A549 (cell line): ENCODE measurements around the gene PHTF2. TPM values are rescaled to one million over a fixed set of nuclear protein-coding genes. Genes with fewer than 3 reads are reported as not detected.

Source experiments
- ATAC-seq, 2 experiments: fragments of 200-7000 bp in 1 of 2; fragments of >200 bp in 1 of 2; cut with Nextera tagmentation in 1 of 2; cut with Tn5 transposase in 1 of 2; 3 replicates each; pipeline versions ENCODE4 v1.8.0 to v1.9.1; 2018 to 2020; ENCODE audit warnings: mild to moderate bottlenecking in 1 of 2, moderate library complexity in 1 of 2
- CTCF ChIA-PET: fragments of 300-600 bp; sonication (Branson Sonifier 250); formaldehyde crosslinking; extraction: SDS; loops from one replicate; lab custom pipeline; 2021; ENCODE audit warnings: antibody characterized with exemption, inconsistent platforms; lab: Yijun Ruan, JAX
- POLR2A ChIA-PET: fragments of 350-600 bp; formaldehyde crosslinking; extraction: SDS; loops from one replicate; lab custom pipeline; 2021; ENCODE audit warnings: antibody characterized with exemption, inconsistent platforms; lab: Yijun Ruan, JAX
- DNase-seq, 2 experiments: peaks; one replicate each; pipeline versions ENCODE4 v3.0.0 to v3.0.0-alpha.2; 2011 to 2016; ENCODE audit warnings: low read depth in 1 of 2, low spot score in 1 of 2
- FAIRE-seq: peaks from 2 replicates; lab custom pipeline; 2011; peaks lifted over from hg19 to GRCh38; lab: Jason Lieb, UNC
- H3K27ac ChIP-seq, 2 experiments: fragments of >200 bp; sonication (Bioruptor Twin); formaldehyde crosslinking; 3 replicates each; pipeline ENCODE4 v1.5.1; 2016 to 2017
- H3K4me1 ChIP-seq: fragments of >200 bp; sonication (Bioruptor Twin); formaldehyde crosslinking; 3 replicates; pipeline ENCODE4 v1.6.1; 2016
- H3K4me2 ChIP-seq: fragments of >200 bp; sonication (Bioruptor Twin); formaldehyde crosslinking; 3 replicates; pipeline ENCODE4 v1.6.1; 2016
- H3K4me3 ChIP-seq: fragments of >200 bp; sonication (Bioruptor Twin); formaldehyde crosslinking; 3 replicates; pipeline ENCODE4 v1.5.1; 2016
- H3K9me3 ChIP-seq: fragments of >200 bp; sonication (Bioruptor Twin); formaldehyde crosslinking; 3 replicates; pipeline ENCODE4 v1.6.1; 2016
- CBX8 ChIP-seq: fragments of 200-600 bp; sonication (generic); IDR thresholded peaks from 2 replicates; pipeline ENCODE4 v1.6.1; 2016
- EHF ChIP-seq: fragments of 250-450 bp; sonication (Bioruptor Pico); IDR thresholded peaks from 2 replicates; pipeline ENCODE4 v1.5.0; 2020; ENCODE audit warnings: mild to moderate bottlenecking
- EP300 ChIP-seq, 2 experiments: fragments of >200 bp; sonication (Bioruptor Twin); formaldehyde crosslinking; IDR thresholded peaks; 2 replicates in 1 of 2; 3 replicates in 1 of 2; pipeline ENCODE4 v1.6.1; 2016 to 2017
- FOSB ChIP-seq: fragments of 250-450 bp; sonication (Bioruptor Pico); IDR thresholded peaks from 2 replicates; pipeline ENCODE4 v1.5.0; 2020; ENCODE audit warnings: mild to moderate bottlenecking, moderate library complexity
- FOXS1 ChIP-seq: fragments of 250-450 bp; sonication (Bioruptor Pico); IDR thresholded peaks from 2 replicates; pipeline ENCODE4 v1.5.0; 2020; ENCODE audit warnings: mild to moderate bottlenecking, moderate library complexity
- GATA3 ChIP-seq: IDR thresholded peaks from 2 replicates; pipeline ENCODE4 v1.6.1; 2012; ENCODE audit warnings: borderline replicate concordance
- HDAC2 ChIP-seq: fragments of 200-600 bp; sonication (generic); IDR thresholded peaks from 2 replicates; pipeline ENCODE4 v1.6.1; 2016
- HOXB13 ChIP-seq: fragments of 250-450 bp; sonication (Bioruptor Pico); IDR thresholded peaks from 2 replicates; pipeline ENCODE4 v1.5.0; 2020; ENCODE audit warnings: low read depth, mild to moderate bottlenecking, moderate library complexity
- HOXB5 ChIP-seq: fragments of 250-450 bp; sonication (Bioruptor Pico); IDR thresholded peaks from 2 replicates; pipeline ENCODE4 v1.5.0; 2020; ENCODE audit warnings: mild to moderate bottlenecking, moderate library complexity
- JUNB ChIP-seq: fragments of >200 bp; sonication (Bioruptor Twin); formaldehyde crosslinking; IDR thresholded peaks from 2 replicates; pipeline ENCODE4 v1.6.1; 2016
- KDM1A ChIP-seq: fragments of 200-600 bp; sonication (generic); IDR thresholded peaks from 2 replicates; pipeline ENCODE4 v1.6.1; 2016; ENCODE audit warnings: low read depth, mild to moderate bottlenecking
- MYC ChIP-seq: IDR thresholded peaks from 2 replicates; pipeline ENCODE4 v1.6.1; 2012; ENCODE audit warnings: mild to moderate bottlenecking, inconsistent platforms, low read length, improper control_type of control experiment, borderline replicate concordance
- NPAS2 ChIP-seq: fragments of 250-450 bp; sonication (Bioruptor Pico); IDR thresholded peaks from 2 replicates; pipeline ENCODE4 v1.8.0; 2022; ENCODE audit warnings: mild to moderate bottlenecking, moderate library complexity, borderline replicate concordance
- NR3C1 ChIP-seq: fragments of >200 bp; sonication (Bioruptor Twin); formaldehyde crosslinking; IDR thresholded peaks from 3 replicates; pipeline ENCODE4 v1.6.1; 2017
- PHF8 ChIP-seq: fragments of 200-600 bp; sonication (generic); IDR thresholded peaks from 2 replicates; pipeline ENCODE4 v1.6.1; 2016; ENCODE audit warnings: low read depth, mild to moderate bottlenecking, antibody characterized with exemption, moderate library complexity, borderline replicate concordance
- POLR2A ChIP-seq: IDR thresholded peaks from 2 replicates; pipeline ENCODE4 v1.6.1; 2012; ENCODE audit warnings: mild to moderate bottlenecking, low read length
- POLR2AphosphoS2 ChIP-seq: conservative IDR thresholded peaks from 2 replicates; pipeline ENCODE4 v1.6.1; 2012; ENCODE audit warnings: low read length, improper control_type of control experiment, inconsistent platforms
- RAD21 ChIP-seq, 2 experiments: fragments of >200 bp in 1 of 2; sonication (Bioruptor Twin) in 1 of 2; formaldehyde crosslinking in 1 of 2; IDR thresholded peaks in 1 of 2; conservative IDR thresholded peaks in 1 of 2; 2 replicates in 1 of 2; 3 replicates in 1 of 2; pipeline ENCODE4 v1.6.1; 2012 to 2018; ENCODE audit warnings: inconsistent platforms in 1 of 2
- RFX5 ChIP-seq: fragments of 450-650 bp; IDR thresholded peaks from 2 replicates; pipeline ENCODE4 v1.7.1; 2014; ENCODE audit warnings: antibody characterized with exemption, mild to moderate bottlenecking, moderate library complexity
- RNF2 ChIP-seq: fragments of 200-600 bp; sonication (generic); IDR thresholded peaks from 2 replicates; pipeline ENCODE4 v1.6.1; 2016; ENCODE audit warnings: low read depth, mild to moderate bottlenecking, antibody characterized with exemption, moderate library complexity, borderline replicate concordance
- TFCP2L1 ChIP-seq: fragments of 250-450 bp; sonication (Bioruptor Pico); IDR thresholded peaks from 2 replicates; pipeline ENCODE4 v1.5.0; 2021; ENCODE audit warnings: mild to moderate bottlenecking
- ZFP36 ChIP-seq: fragments of 450-650 bp; IDR thresholded peaks from 2 replicates; pipeline ENCODE4 v1.6.1; 2014; ENCODE audit warnings: borderline replicate concordance; ENCODE audit not compliant: partially characterized antibody
- ZSCAN20 ChIP-seq: fragments of 250-450 bp; sonication (Bioruptor Pico); IDR thresholded peaks from 2 replicates; pipeline ENCODE4 v1.8.0; 2022; ENCODE audit warnings: mild to moderate bottlenecking, moderate library complexity
- WGBS: methylation state at CpG from one replicate; pipeline ENCODE4 v1.1.6; 2017; ENCODE audit errors: missing lambda C conversion rate; 5-methylcytosine and 5-hydroxymethylcytosine counted together
- polyA plus RNA-seq, 4 experiments: library from polyadenylated mRNA; depleted of rRNA in 3 of 4; stranded (reverse); fragments of >200 nt; fragmentation: RNase III in 1 of 4; extraction: RNeasy Plus Mini Kit Qiagen cat#74134 plus additional on column Dnase treatment in 1 of 4; gene quantifications; 2 replicates in 3 of 4; 3 replicates in 1 of 4; pipeline ENCODE4 v1.2.3, GENCODE V29; 2011 to 2017
- TF ChIP-seq, protein P1 (sequence below): IDR thresholded peaks from 2 replicates; pipeline ENCODE4 v1.6.1; 2012
- TF ChIP-seq, protein P2 (sequence below): fragments of 200-600 bp; sonication (generic); IDR thresholded peaks from 2 replicates; pipeline ENCODE4 v1.6.1; 2016; ENCODE audit warnings: antibody characterized with exemption, mild to moderate bottlenecking, moderate library complexity
- TF ChIP-seq, protein P3 (sequence below): fragments of >200 bp; sonication (Bioruptor Twin); formaldehyde crosslinking; IDR thresholded peaks from 3 replicates; pipeline ENCODE4 v1.6.1; 2016

PHTF2 gene
- polyA plus RNA-seq, 2 of the 4 experiments (the other 2 are of a cell fraction) = 14.5 to 41.6 TPM

DNA sequence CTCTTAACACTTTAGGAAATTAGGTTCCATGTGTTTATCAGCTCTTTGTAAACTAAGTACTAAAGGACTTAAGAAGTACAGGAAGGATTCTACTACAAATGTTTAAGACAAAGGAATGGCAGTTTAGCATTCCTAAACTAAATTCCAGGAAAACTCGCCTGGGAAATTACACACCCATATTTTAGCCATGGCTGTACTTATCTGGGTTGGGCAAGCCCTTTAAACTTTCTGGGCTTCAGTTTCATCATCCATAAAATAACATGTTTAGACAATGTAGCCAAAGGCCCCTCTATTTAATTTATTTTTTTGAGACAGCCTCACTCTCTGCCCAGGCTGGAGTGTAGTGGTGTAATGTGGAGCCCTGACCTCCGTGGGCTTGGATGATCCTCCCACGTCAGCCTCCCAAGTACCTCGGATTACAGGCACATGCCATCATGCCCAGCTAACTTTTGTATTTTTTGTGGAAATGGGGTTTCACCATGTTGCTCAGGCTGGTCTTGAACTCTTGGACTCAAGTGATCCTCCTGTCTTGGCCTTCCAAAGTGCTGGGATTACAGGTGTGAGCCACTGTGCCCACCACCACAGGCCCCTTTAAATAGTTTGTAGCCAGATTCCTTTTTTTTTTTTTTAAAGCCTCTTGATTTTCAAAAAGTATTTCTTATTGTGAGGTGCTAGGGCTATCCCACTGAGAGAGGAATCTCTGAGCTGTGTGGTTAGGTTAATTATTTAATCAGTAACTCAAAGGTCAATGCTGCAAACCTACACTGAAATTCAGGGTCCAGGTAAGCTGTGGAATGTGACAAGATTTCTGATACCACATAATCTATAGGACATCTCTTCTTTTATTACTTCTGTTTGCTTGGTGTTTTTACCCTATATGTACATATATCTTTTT is 32.4 kb upstream of the PHTF2 start:
- H3K4me1 ChIP-seq = peaks cover 51% of the 10 kb centered on the region
- no peak for TF ChIP-seq RAD21 (conservative IDR thresholded peaks at IDR 0.05 in 1 of 2, IDR thresholded peaks at IDR 0.05 in 1 of 2)
- TF ChIP-seq TFCP2L1 (CRISPR knock-in tag) = no peak
- no peak for TF ChIP-seq FOSB (CRISPR knock-in tag)
- no peak for TF ChIP-seq NPAS2 (CRISPR knock-in tag)
- no peak for TF ChIP-seq ZSCAN20 (CRISPR knock-in tag)
- no peak for TF ChIP-seq POLR2A
- TF ChIP-seq POLR2AphosphoS2 = no peak
- no peak for TF ChIP-seq MYC
- TF ChIP-seq GATA3 = no peak
- TF ChIP-seq CBX8 = no peak
- TF ChIP-seq HOXB5 (CRISPR knock-in tag) = no peak
- no peak for TF ChIP-seq ZFP36
- TF ChIP-seq, all 56 proteins: peak for 0
- ATAC-seq = peak in 1 of 2 experiments; percentile 39; a peak in 1 of 6 replicates
- H3K4me3 ChIP-seq = no peak overlapping the region
- POLR2A ChIA-PET = no interaction called here
- FAIRE-seq = no peak
- no peak for DNase-seq
- peak overlapping the region; percentile 23 to 75; a peak in 4 of 6 replicates for H3K27ac ChIP-seq
- 66% methylated on average over 4 of the region's 4 CpGs for WGBS
- CTCF ChIA-PET = interaction anchor here (0.9 to 1.3 kb wide), 4 partner anchors 32 to 165 kb away, joined by 3 to 5 read pairs (median 3); partner anchors contain the start of genes PHTF2 and TMEM60
- H3K9me3 ChIP-seq = no peaks in the 10 kb centered on the region
- peak overlapping the region; percentile 51 for H3K4me2 ChIP-seq

DNA sequence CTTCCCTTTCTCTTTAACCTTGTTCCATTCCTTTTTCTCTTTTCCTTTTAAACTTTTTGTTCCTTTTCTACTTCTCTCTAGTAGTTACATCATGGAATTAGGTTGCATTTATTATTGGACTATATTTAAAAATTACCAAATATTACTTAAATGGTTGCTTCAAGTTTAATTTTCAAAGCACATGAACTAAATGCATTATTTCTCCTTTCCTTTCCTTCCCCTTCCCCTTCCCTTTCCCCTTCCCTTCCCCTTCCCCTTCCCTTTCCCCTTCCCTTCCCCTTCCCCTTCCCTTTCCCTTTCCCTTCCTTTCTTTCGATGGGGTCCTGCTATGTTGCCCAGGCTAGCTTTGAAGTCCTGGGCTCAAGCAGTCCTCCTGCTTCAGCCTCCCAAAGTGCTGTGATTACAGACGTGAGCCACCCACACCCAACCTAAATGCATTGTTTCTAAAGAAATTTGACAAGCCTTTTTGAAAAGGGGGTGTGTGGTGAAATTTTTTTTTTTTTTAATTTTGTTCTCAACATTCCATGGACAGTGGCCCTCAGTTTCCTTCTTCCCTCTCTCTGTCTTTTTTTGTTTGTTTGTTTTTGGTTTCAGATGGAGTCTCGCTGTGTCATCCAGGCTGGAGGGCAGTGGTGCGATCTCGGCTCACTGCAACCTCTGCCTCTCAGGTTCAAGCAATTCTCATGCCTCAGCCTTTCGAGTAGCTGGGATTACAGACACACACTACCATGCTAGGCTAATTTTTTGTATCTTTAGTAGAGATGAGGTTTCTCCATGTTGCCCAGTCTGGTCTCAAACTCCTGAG is 31.6 kb upstream of the PHTF2 start:
- FAIRE-seq (no peak), DNase-seq (no peak), ATAC-seq (no peak)
- no peaks in the 10 kb centered on the region for H3K9me3 ChIP-seq
- ChIA-PET CTCF (interaction anchor here (1.0 to 1.3 kb wide), 3 partner anchors 8 to 166 kb away, joined by 3 read pairs; no protein-coding TSS in a partner anchor), POLR2A (no interaction called here)
- H3K4me3 ChIP-seq = no peak overlapping the region
- H3K27ac ChIP-seq = peak overlapping the region; percentile 12 to 69; a peak in 3 of 6 replicates
- WGBS = 76% methylated on average over 6 of the region's 6 CpGs
- peak overlapping the region; percentile 51 for H3K4me2 ChIP-seq
- peaks cover 44% of the 10 kb centered on the region for H3K4me1 ChIP-seq
- no peak for TF ChIP-seq CBX8
- no peak for TF ChIP-seq PHF8
- TF ChIP-seq HOXB13 = no peak
- TF ChIP-seq, protein P1, sequence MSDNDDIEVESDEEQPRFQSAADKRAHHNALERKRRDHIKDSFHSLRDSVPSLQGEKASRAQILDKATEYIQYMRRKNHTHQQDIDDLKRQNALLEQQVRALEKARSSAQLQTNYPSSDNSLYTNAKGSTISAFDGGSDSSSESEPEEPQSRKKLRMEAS = no peak
- no peak for TF ChIP-seq POLR2A
- TF ChIP-seq NPAS2 (CRISPR knock-in tag) = no peak
- TF ChIP-seq, protein P2, sequence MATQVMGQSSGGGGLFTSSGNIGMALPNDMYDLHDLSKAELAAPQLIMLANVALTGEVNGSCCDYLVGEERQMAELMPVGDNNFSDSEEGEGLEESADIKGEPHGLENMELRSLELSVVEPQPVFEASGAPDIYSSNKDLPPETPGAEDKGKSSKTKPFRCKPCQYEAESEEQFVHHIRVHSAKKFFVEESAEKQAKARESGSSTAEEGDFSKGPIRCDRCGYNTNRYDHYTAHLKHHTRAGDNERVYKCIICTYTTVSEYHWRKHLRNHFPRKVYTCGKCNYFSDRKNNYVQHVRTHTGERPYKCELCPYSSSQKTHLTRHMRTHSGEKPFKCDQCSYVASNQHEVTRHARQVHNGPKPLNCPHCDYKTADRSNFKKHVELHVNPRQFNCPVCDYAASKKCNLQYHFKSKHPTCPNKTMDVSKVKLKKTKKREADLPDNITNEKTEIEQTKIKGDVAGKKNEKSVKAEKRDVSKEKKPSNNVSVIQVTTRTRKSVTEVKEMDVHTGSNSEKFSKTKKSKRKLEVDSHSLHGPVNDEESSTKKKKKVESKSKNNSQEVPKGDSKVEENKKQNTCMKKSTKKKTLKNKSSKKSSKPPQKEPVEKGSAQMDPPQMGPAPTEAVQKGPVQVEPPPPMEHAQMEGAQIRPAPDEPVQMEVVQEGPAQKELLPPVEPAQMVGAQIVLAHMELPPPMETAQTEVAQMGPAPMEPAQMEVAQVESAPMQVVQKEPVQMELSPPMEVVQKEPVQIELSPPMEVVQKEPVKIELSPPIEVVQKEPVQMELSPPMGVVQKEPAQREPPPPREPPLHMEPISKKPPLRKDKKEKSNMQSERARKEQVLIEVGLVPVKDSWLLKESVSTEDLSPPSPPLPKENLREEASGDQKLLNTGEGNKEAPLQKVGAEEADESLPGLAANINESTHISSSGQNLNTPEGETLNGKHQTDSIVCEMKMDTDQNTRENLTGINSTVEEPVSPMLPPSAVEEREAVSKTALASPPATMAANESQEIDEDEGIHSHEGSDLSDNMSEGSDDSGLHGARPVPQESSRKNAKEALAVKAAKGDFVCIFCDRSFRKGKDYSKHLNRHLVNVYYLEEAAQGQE = no peak

DNA sequence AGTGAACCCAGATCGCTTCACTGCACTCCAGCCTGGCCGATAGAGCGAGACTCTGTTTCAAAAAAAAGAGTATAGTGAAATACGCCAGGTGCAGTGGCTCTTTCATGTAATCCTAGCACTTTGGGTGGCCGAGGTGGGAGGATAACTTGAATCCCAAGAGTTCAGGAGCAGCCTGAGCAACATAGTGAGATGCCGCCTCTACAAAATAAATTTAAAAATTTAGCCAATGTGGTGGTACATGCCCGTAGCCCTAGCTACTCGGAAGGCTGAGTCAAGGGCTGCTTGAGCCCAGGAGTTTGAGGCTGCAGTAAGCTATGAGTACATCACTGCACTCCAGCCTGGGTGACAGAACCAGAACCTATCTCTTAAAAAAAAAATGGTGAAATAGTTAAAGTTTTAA is 28.3 kb upstream of the PHTF2 start:
- H3K4me2 ChIP-seq = no peak overlapping the region
- CTCF ChIA-PET = interaction anchor here (1.7 kb wide), 1 partner anchor 11 kb away, joined by 10 read pairs; no protein-coding TSS in a partner anchor
- POLR2A ChIA-PET = no interaction called here

More for the DNA sequence above, 28.3 kb upstream of the PHTF2 start:
- WGBS = 86% methylated on average over 8 of the region's 8 CpGs
- DNase-seq = no peak
- no peak overlapping the region for H3K27ac ChIP-seq
- no peak for TF ChIP-seq NR3C1
- TF ChIP-seq RFX5 = no peak
- TF ChIP-seq KDM1A = no peak
- TF ChIP-seq TFCP2L1 (CRISPR knock-in tag) = no peak
- TF ChIP-seq EHF = no peak
- no peak for TF ChIP-seq FOXS1 (CRISPR knock-in tag)
- TF ChIP-seq, protein P3, sequence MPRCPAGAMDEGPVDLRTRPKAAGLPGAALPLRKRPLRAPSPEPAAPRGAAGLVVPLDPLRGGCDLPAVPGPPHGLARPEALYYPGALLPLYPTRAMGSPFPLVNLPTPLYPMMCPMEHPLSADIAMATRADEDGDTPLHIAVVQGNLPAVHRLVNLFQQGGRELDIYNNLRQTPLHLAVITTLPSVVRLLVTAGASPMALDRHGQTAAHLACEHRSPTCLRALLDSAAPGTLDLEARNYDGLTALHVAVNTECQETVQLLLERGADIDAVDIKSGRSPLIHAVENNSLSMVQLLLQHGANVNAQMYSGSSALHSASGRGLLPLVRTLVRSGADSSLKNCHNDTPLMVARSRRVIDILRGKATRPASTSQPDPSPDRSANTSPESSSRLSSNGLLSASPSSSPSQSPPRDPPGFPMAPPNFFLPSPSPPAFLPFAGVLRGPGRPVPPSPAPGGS = no peak
- TF ChIP-seq JUNB = no peak
- TF ChIP-seq HOXB5 (CRISPR knock-in tag) = no peak
- TF ChIP-seq PHF8 = no peak
- no peak for TF ChIP-seq HDAC2
- TF ChIP-seq CBX8 = no peak
- no peak for TF ChIP-seq POLR2A
- no peak for TF ChIP-seq RNF2
- TF ChIP-seq EP300 (IDR thresholded peaks at IDR 0.05) = no peak
- TF ChIP-seq, all 56 proteins: peak for 0
- FAIRE-seq (no peak), ATAC-seq (no peak)
- H3K4me1 ChIP-seq = peaks cover 27% of the 10 kb centered on the region
- no peaks in the 10 kb centered on the region for H3K9me3 ChIP-seq
- H3K4me3 ChIP-seq = no peak overlapping the region
